UCSD-AML1 (cell line): Measurements from ENCODE around the gene TPPP.

Experiments used
- DNase-seq: peaks from one replicate; lab custom pipeline; 2025; ENCODE audit not compliant: unreplicated experiment; lab: John Stamatoyannopoulos, UW

Gene TPPP

GRCh38 chr5:647727-648126, 45.4 kb downstream of the TPPP start:
- no peak for DNase-seq

GRCh38 chr5:647311-647710, 45.8 kb downstream of the TPPP start:
- no peak for DNase-seq

- DNase-seq, result no peak
Measured at GRCh38 chr5:646396-647201, 46.6 kb downstream of the TPPP start.

GRCh38 chr5:645421-645820, 47.7 kb downstream of the TPPP start:
- DNase-seq, result no peak

GRCh38 chr5:644971-645370, 48.2 kb downstream of the TPPP start:
- DNase-seq, result no peak

- no peak for DNase-seq
Measured at GRCh38 chr5:644509-644908, 48.6 kb downstream of the TPPP start.

GRCh38 chr5:643811-644271, 49.3 kb downstream of the TPPP start:
- DNase-seq, result no peak

GRCh38 chr5:643351-643801, 49.8 kb downstream of the TPPP start:
- no peak for DNase-seq

GRCh38 chr5:642481-642880, 50.7 kb downstream of the TPPP start:
- DNase-seq, result no peak

GRCh38 chr5:641331-641765, 51.8 kb downstream of the TPPP start:
- no peak for DNase-seq

GRCh38 chr5:640461-641330, 52.5 kb downstream of the TPPP start:
- no peak for DNase-seq

- DNase-seq, result no peak
Measured at GRCh38 chr5:639584-640213, 53.5 kb downstream of the TPPP start.

GRCh38 chr5:639253-639530, 54.0 kb downstream of the TPPP start:
- no peak for DNase-seq

- no peak for DNase-seq
Measured at GRCh38 chr5:638501-639252, 54.5 kb downstream of the TPPP start.

GRCh38 chr5:637581-638450, 55.3 kb downstream of the TPPP start:
- no peak for DNase-seq

- DNase-seq, result no peak
Measured at GRCh38 chr5:636951-637350, 56.2 kb downstream of the TPPP start.

GRCh38 chr5:635306-636055, 57.7 kb downstream of the TPPP start:
- no peak for DNase-seq

GRCh38 chr5:634191-634590, 59.0 kb downstream of the TPPP start:
- DNase-seq, result no peak

GRCh38 chr5:633501-633955, 59.6 kb downstream of the TPPP start:
- DNase-seq, result no peak
